PC-9 (cell line): ENCODE data around the gene ANO9.

Experiments
- CTCF ChIP-seq: fragments of 200-600 bp; sonication (generic); conservative IDR thresholded peaks from 2 replicates; pipeline ENCODE4 v1.6.1; 2017; ENCODE audit warnings: mixed run types, antibody characterized with exemption, mild to moderate bottlenecking, moderate library complexity
- EZH2 ChIP-seq: fragments of 200-600 bp; sonication (generic); IDR thresholded peaks from 2 replicates; pipeline ENCODE4 v1.8.0; 2017; ENCODE audit warnings: antibody characterized with exemption, low read depth

GRCh38 chr11:422249-422656 is 19.6 kb downstream of the ANO9 start:
- no peak for TF ChIP-seq CTCF
- TF ChIP-seq EZH2, result no peak
